ENCODE data around the gene PCDHGA1. TPM values are rescaled to one million over a fixed set of nuclear protein-coding genes. Genes with fewer than 3 reads are reported as not detected.

Gene PCDHGA1
- total RNA-seq, 1 experiment from 2014 or later, result 0.63 TPM

- Histone ChIP-seq H4K8ac (replicated peaks; ENCODE audit: insufficient read length, low read depth, low read length) (no peak within 1 kb of the TSS), H2BK12ac (ENCODE audit: insufficient read length, low read depth, low read length) (no peak within 1 kb of the TSS), H3K79me1 (ENCODE audit: insufficient read depth, low read depth, low read length, poor library complexity, severe bottlenecking) (no peaks in the 10 kb centered on the region), H3K23me2 (ENCODE audit: insufficient read length, low read depth, low read length, poor library complexity, severe bottlenecking) (no peaks in the 10 kb centered on the region), H4K20me1 (ENCODE audit: control insufficient read depth, insufficient read depth, insufficient read length) (no peaks in the 10 kb centered on the region), H3K9ac (ENCODE audit: extremely low read depth, insufficient read length, low read length) (no peak within 1 kb of the TSS), H3K4ac (ENCODE audit: low read depth, low read length) (no peak within 1 kb of the TSS), H3K4me2 (ENCODE audit: insufficient read depth, insufficient read length, low read length) (no peak within 1 kb of the TSS), H3K14ac (ENCODE audit: insufficient read depth, low read length) (no peak within 1 kb of the TSS), H2AFZ (ENCODE audit: low read length) (no peak within 1 kb of the TSS), H4K91ac (ENCODE audit: insufficient read length, low read depth, low read length) (no peak within 1 kb of the TSS), H2AK5ac (ENCODE audit: insufficient read length, low read length) (no peak within 1 kb of the TSS), H3K27me3 (ENCODE audit: insufficient read depth, low read length) (no peaks in the 10 kb centered on the region), H3K27ac (ENCODE audit: insufficient read length, low read depth, low read length) (no peak within 1 kb of the TSS), H3K79me2 (ENCODE audit: insufficient read depth, low read length) (no peaks in the 10 kb centered on the region), H3K4me1 (ENCODE audit: insufficient read depth, low read length) (no peaks in the 10 kb centered on the region), H3K56ac (ENCODE audit: insufficient read length, low read depth, low read length) (no peak within 1 kb of the TSS), H3K9me3 (ENCODE audit: control insufficient read depth, low read depth, low read length) (peaks cover 21% of the 10 kb centered on the region), H3T11ph (ENCODE audit: low read length) (no peak within 1 kb of the TSS), H2BK15ac (ENCODE audit: low read depth, low read length) (no peak within 1 kb of the TSS), H4K5ac (ENCODE audit: insufficient read length, low read depth, low read length) (no peak within 1 kb of the TSS), H2BK5ac (ENCODE audit: insufficient read length, low read length) (no peak within 1 kb of the TSS), H2BK120ac (ENCODE audit: low read depth, low read length, poor library complexity, severe bottlenecking) (no peak within 1 kb of the TSS), H2BK20ac (ENCODE audit: low read depth, low read length, poor library complexity, severe bottlenecking) (no peak within 1 kb of the TSS), H3K18ac (ENCODE audit: insufficient read length, low read depth, low read length) (no peak within 1 kb of the TSS), H3K23ac (ENCODE audit: insufficient read length, low read depth, low read length) (no peak within 1 kb of the TSS)
- TF ChIP-seq, protein P1, sequence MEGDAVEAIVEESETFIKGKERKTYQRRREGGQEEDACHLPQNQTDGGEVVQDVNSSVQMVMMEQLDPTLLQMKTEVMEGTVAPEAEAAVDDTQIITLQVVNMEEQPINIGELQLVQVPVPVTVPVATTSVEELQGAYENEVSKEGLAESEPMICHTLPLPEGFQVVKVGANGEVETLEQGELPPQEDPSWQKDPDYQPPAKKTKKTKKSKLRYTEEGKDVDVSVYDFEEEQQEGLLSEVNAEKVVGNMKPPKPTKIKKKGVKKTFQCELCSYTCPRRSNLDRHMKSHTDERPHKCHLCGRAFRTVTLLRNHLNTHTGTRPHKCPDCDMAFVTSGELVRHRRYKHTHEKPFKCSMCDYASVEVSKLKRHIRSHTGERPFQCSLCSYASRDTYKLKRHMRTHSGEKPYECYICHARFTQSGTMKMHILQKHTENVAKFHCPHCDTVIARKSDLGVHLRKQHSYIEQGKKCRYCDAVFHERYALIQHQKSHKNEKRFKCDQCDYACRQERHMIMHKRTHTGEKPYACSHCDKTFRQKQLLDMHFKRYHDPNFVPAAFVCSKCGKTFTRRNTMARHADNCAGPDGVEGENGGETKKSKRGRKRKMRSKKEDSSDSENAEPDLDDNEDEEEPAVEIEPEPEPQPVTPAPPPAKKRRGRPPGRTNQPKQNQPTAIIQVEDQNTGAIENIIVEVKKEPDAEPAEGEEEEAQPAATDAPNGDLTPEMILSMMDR (conservative IDR thresholded peaks at IDR 0.05), result no peak
- no peak within 1 kb of the TSS for H3K4me3 Mint-ChIP-seq
- WGBS (ENCODE audit: extremely low coverage, insufficient read length, low lambda C conversion rate), result no CpG with 5 or more reads among the region's 37 CpGs
- no peak for DNase-seq
- peaks cover 66% of the 10 kb centered on the region in 2 experiments for H3K9me3 Mint-ChIP-seq
- peaks cover 5% of the 10 kb centered on the region; the same call in 1 of the 2 replicates for H3K27me3 Mint-ChIP-seq (ENCODE audit: low read depth)
- H3K36me3 Mint-ChIP-seq (ENCODE audit: insufficient read depth in 1 of 3, low read depth in 3 of 3), result peaks cover 12 to 34% (median 22%) of the 10 kb centered on the region in 3 experiments; a peak in 6 of 7 replicates
- no peaks in the 10 kb centered on the region for H3K4me1 Mint-ChIP-seq
- H3K27ac Mint-ChIP-seq, result no peak within 1 kb of the TSS
These were observed 52.4 kb downstream of the PCDHGA1 start, which contains the start of gene PCDHGA7 for GRCh38 chr5:141382469-141383294. Gene PCDHGA7, plus strand, starts transcription at chr5:141382742. Its CDS starts 158 bp downstream, at chr5:141382900.
